GM23338 (cell line): ENCODE results near the gene METRNL.

Experiments
- CREB1 ChIP-seq: fragments of 250-450 bp; sonication (Bioruptor Pico); IDR thresholded peaks from 2 replicates; pipeline ENCODE4 v1.5.0; 2020; ENCODE audit warnings: low read depth, mild to moderate bottlenecking, moderate library complexity
- CTCF ChIP-seq, 2 experiments: fragments of 200-600 bp in 1 of 2; sonication (generic) in 1 of 2; conservative IDR thresholded peaks; 2 replicates each; pipeline versions ENCODE4 v1.5.1 to v1.6.1; 2016 to 2017; ENCODE audit warnings: antibody characterized with exemption in 2 of 2, low read depth in 2 of 2, mild to moderate bottlenecking in 2 of 2, moderate library complexity in 1 of 2
- ETS1 ChIP-seq: IDR thresholded peaks from 2 replicates; pipeline ENCODE4 v1.6.1; 2016; ENCODE audit warnings: antibody characterized with exemption
- EZH2 ChIP-seq: fragments of 200-600 bp; sonication (generic); IDR thresholded peaks from one replicate; pipeline ENCODE4 v1.8.0; 2017; ENCODE audit warnings: antibody characterized with exemption, mild to moderate bottlenecking, low read depth; ENCODE audit not compliant: unreplicated experiment
- EZH2phosphoT487 ChIP-seq: fragments of 200-600 bp; sonication (generic); IDR thresholded peaks from one replicate; pipeline ENCODE4 v1.8.1; 2018; ENCODE audit warnings: antibody characterized with exemption; ENCODE audit not compliant: unreplicated experiment
- JUNB ChIP-seq: IDR thresholded peaks from one replicate; pipeline ENCODE4 v1.6.1; 2016; ENCODE audit warnings: antibody characterized with exemption; ENCODE audit not compliant: unreplicated experiment
- NANOG ChIP-seq: IDR thresholded peaks from 2 replicates; pipeline ENCODE4 v1.6.1; 2016; ENCODE audit warnings: antibody characterized with exemption, borderline replicate concordance
- POLR2AphosphoS5 ChIP-seq: IDR thresholded peaks from 2 replicates; pipeline ENCODE4 v1.6.1; 2016; ENCODE audit warnings: antibody characterized with exemption, low read depth
- REST ChIP-seq: IDR thresholded peaks from one replicate; pipeline ENCODE4 v1.6.1; 2018; ENCODE audit warnings: antibody characterized with exemption; ENCODE audit not compliant: unreplicated experiment
- STAT1 ChIP-seq: IDR thresholded peaks from one replicate; pipeline ENCODE4 v1.6.1; 2016; ENCODE audit warnings: antibody characterized with exemption; ENCODE audit not compliant: unreplicated experiment
- ZNF114 ChIP-seq: fragments of 250-450 bp; sonication (Bioruptor Pico); IDR thresholded peaks from 2 replicates; pipeline ENCODE4 v1.5.0; 2020; ENCODE audit warnings: mild to moderate bottlenecking, moderate library complexity
- ZNF331 ChIP-seq: fragments of 250-450 bp; sonication (Bioruptor Pico); IDR thresholded peaks from 2 replicates; pipeline ENCODE4 v1.5.0; 2020; ENCODE audit warnings: low read depth, mild to moderate bottlenecking, moderate library complexity
- ZNF462 ChIP-seq: fragments of 250-450 bp; sonication (Bioruptor Pico); IDR thresholded peaks from 2 replicates; pipeline ENCODE4 v1.5.0; 2020; ENCODE audit warnings: mild to moderate bottlenecking, moderate library complexity

- TF ChIP-seq CTCF (conservative IDR thresholded peaks at IDR 0.05; ENCODE audit: low read depth in 2 of 2) = no peak
- no peak for TF ChIP-seq POLR2AphosphoS5
- TF ChIP-seq EZH2 = no peak
- TF ChIP-seq JUNB = no peak
- no peak for TF ChIP-seq ETS1
- TF ChIP-seq NANOG = no peak
- TF ChIP-seq REST = no peak
- no peak for TF ChIP-seq CREB1
- TF ChIP-seq EZH2phosphoT487 = no peak
- TF ChIP-seq STAT1 = no peak
- no peak for TF ChIP-seq ZNF462 (CRISPR knock-in tag)
- TF ChIP-seq ZNF331 (CRISPR knock-in tag) = no peak
- no peak for TF ChIP-seq ZNF114 (CRISPR knock-in tag)
These were observed 18.4 kb downstream of the METRNL start for GRCh38 chr17:83097831-83098230.
